GM23338 (cell line): ENCODE results near the gene SEMA5A. TPM values are rescaled to one million over a fixed set of nuclear protein-coding genes. Genes with fewer than 3 reads are reported as not detected.

Source experiments
- ATAC-seq: fragments of 200-7000 bp; cut with Tn5 transposase; 3 replicates; pipeline ENCODE4 v1.9.1; 2020
- DNase-seq: peaks from one replicate; pipeline ENCODE4 v3.0.0-alpha.2; 2015; ENCODE audit warnings: low spot score
- H2AFZ ChIP-seq: fragments of 200-600 bp; sonication (generic); 2 replicates; pipeline ENCODE4 v1.8.0; 2016; ENCODE audit warnings: antibody characterized with exemption, mild to moderate bottlenecking, moderate library complexity
- H3F3A ChIP-seq: fragments of 200-600 bp; sonication (generic); replicated peaks from 2 replicates; pipeline ENCODE4 v1.8.0; 2017; ENCODE audit warnings: antibody characterized with exemption, mixed run types, low read depth
- H3K27ac ChIP-seq: fragments of 200-600 bp; sonication (generic); 2 replicates; pipeline ENCODE4 v1.6.1; 2016; ENCODE audit warnings: low read depth
- H3K27me3 ChIP-seq: fragments of 200-600 bp; sonication (generic); 2 replicates; pipeline ENCODE4 v1.8.0; 2016; ENCODE audit warnings: mild to moderate bottlenecking, mixed run types, moderate library complexity; ENCODE audit not compliant: insufficient read depth
- H3K36me3 ChIP-seq: fragments of 200-600 bp; sonication (generic); 2 replicates; pipeline ENCODE4 v1.8.0; 2016; ENCODE audit warnings: mild to moderate bottlenecking; ENCODE audit not compliant: insufficient read depth
- H3K4me1 ChIP-seq: fragments of 200-600 bp; sonication (generic); 2 replicates; pipeline ENCODE4 v1.8.0; 2016; ENCODE audit warnings: mild to moderate bottlenecking, moderate library complexity; ENCODE audit not compliant: insufficient read depth
- H3K4me2 ChIP-seq: fragments of 200-600 bp; sonication (generic); 2 replicates; pipeline ENCODE4 v1.7.1; 2017; ENCODE audit warnings: mixed run types
- H3K4me3 ChIP-seq: fragments of 200-600 bp; sonication (generic); 2 replicates; pipeline ENCODE4 v1.6.1; 2016; ENCODE audit warnings: mixed run types
- H3K79me2 ChIP-seq: fragments of 200-600 bp; sonication (generic); replicated peaks from 2 replicates; pipeline ENCODE4 v1.8.0; 2017; ENCODE audit warnings: mild to moderate bottlenecking; ENCODE audit not compliant: insufficient read depth
- H3K9me2 ChIP-seq: fragments of 200-600 bp; sonication (generic); 2 replicates; pipeline ENCODE4 v1.8.0; 2017; ENCODE audit not compliant: insufficient read depth
- H4K20me1 ChIP-seq: fragments of 200-600 bp; sonication (generic); replicated peaks from 2 replicates; pipeline ENCODE4 v1.8.0; 2017; ENCODE audit warnings: mild to moderate bottlenecking; ENCODE audit not compliant: insufficient read depth
- H3K27ac Mint-ChIP-seq: 2 replicates; pipeline ENCODE4 v1.8.0; 2020; ENCODE audit warnings: inconsistent platforms, mild to moderate bottlenecking, moderate library complexity, mixed read lengths
- H3K27me3 Mint-ChIP-seq: 3 replicates; pipeline ENCODE4 v1.8.0; 2022; ENCODE audit warnings: low read depth, mild to moderate bottlenecking, moderate library complexity, mixed read lengths, inconsistent platforms; ENCODE audit not compliant: insufficient read depth, poor library complexity
- H3K36me3 Mint-ChIP-seq: 3 replicates; pipeline ENCODE4 v1.8.0; 2021; ENCODE audit warnings: low read depth, mild to moderate bottlenecking, inconsistent platforms, moderate library complexity, mixed read lengths
- H3K4me1 Mint-ChIP-seq: 3 replicates; pipeline ENCODE4 v1.8.0; 2020; ENCODE audit warnings: mild to moderate bottlenecking, inconsistent platforms, mixed read lengths
- H3K4me3 Mint-ChIP-seq: 3 replicates; pipeline ENCODE4 v1.8.0; 2021; ENCODE audit warnings: moderate library complexity, mild to moderate bottlenecking, inconsistent platforms, mixed read lengths
- H3K9me3 Mint-ChIP-seq: 3 replicates; pipeline ENCODE4 v1.8.0; 2020; ENCODE audit warnings: moderate library complexity, mild to moderate bottlenecking, inconsistent platforms, mixed read lengths
- CREB1 ChIP-seq: fragments of 250-450 bp; sonication (Bioruptor Pico); IDR thresholded peaks from 2 replicates; pipeline ENCODE4 v1.5.0; 2020; ENCODE audit warnings: low read depth, mild to moderate bottlenecking, moderate library complexity
- CTCF ChIP-seq, 2 experiments: fragments of 200-600 bp in 1 of 2; sonication (generic) in 1 of 2; conservative IDR thresholded peaks; 2 replicates each; pipeline versions ENCODE4 v1.5.1 to v1.6.1; 2016 to 2017; ENCODE audit warnings: antibody characterized with exemption in 2 of 2, low read depth in 2 of 2, mild to moderate bottlenecking in 2 of 2, moderate library complexity in 1 of 2
- EZH2 ChIP-seq: fragments of 200-600 bp; sonication (generic); IDR thresholded peaks from one replicate; pipeline ENCODE4 v1.8.0; 2017; ENCODE audit warnings: antibody characterized with exemption, mild to moderate bottlenecking, low read depth; ENCODE audit not compliant: unreplicated experiment
- EZH2phosphoT487 ChIP-seq: fragments of 200-600 bp; sonication (generic); IDR thresholded peaks from one replicate; pipeline ENCODE4 v1.8.1; 2018; ENCODE audit warnings: antibody characterized with exemption; ENCODE audit not compliant: unreplicated experiment
- JUNB ChIP-seq: IDR thresholded peaks from one replicate; pipeline ENCODE4 v1.6.1; 2016; ENCODE audit warnings: antibody characterized with exemption; ENCODE audit not compliant: unreplicated experiment
- NANOG ChIP-seq: IDR thresholded peaks from 2 replicates; pipeline ENCODE4 v1.6.1; 2016; ENCODE audit warnings: antibody characterized with exemption, borderline replicate concordance
- POLR2AphosphoS5 ChIP-seq: IDR thresholded peaks from 2 replicates; pipeline ENCODE4 v1.6.1; 2016; ENCODE audit warnings: antibody characterized with exemption, low read depth
- ZNF114 ChIP-seq: fragments of 250-450 bp; sonication (Bioruptor Pico); IDR thresholded peaks from 2 replicates; pipeline ENCODE4 v1.5.0; 2020; ENCODE audit warnings: mild to moderate bottlenecking, moderate library complexity
- ZNF331 ChIP-seq: fragments of 250-450 bp; sonication (Bioruptor Pico); IDR thresholded peaks from 2 replicates; pipeline ENCODE4 v1.5.0; 2020; ENCODE audit warnings: low read depth, mild to moderate bottlenecking, moderate library complexity
- ZNF462 ChIP-seq: fragments of 250-450 bp; sonication (Bioruptor Pico); IDR thresholded peaks from 2 replicates; pipeline ENCODE4 v1.5.0; 2020; ENCODE audit warnings: mild to moderate bottlenecking, moderate library complexity
- polyA plus RNA-seq: library from polyadenylated mRNA; unstranded; fragments of >200 nt; fragmentation: Nextera tagmentation; extraction: Ambion mirVana; gene quantifications from 2 replicates; pipeline ENCODE4 v1.2.1, GENCODE V29; 2016
- total RNA-seq: library from RNA; depleted of rRNA; stranded (reverse); fragments of >200 nt; shearing (Covaris generic); gene quantifications from 2 replicates; pipeline ENCODE4 v1.2.3, GENCODE V29; 2014

SEMA5A gene
- total and polyA plus RNA-seq, 2 experiments from 2014 or later = 2.1 to 8.1 TPM

- ATAC-seq (no peak), DNase-seq (no peak)
- Histone ChIP-seq H3K4me3 (no peak overlapping the region), H3K4me1 (no peaks in the 10 kb centered on the region), H3K27me3 (no peaks in the 10 kb centered on the region), H3K4me2 (no peak overlapping the region), H3K79me2 (no peaks in the 10 kb centered on the region), H3K9me2 (0 out of 2 replicates have a peak, but pooled peaks cover 12% of the 10 kb centered on the region), H3K36me3 (no peaks in the 10 kb centered on the region), H4K20me1 (no peaks in the 10 kb centered on the region), H3K27ac (no peak overlapping the region), H2AFZ (no peak overlapping the region), H3F3A (no peaks in the 10 kb centered on the region)
- Mint-ChIP-seq H3K9me3 (peaks cover 4% of the 10 kb centered on the region; the same call in 2 of the 3 replicates), H3K4me1 (no peaks in the 10 kb centered on the region), H3K27me3 (peaks cover 2% of the 10 kb centered on the region), H3K27ac (no peak overlapping the region), H3K36me3 (peaks cover 4% of the 10 kb centered on the region; the same call in 2 of the 3 replicates), H3K4me3 (no peak overlapping the region)
- TF ChIP-seq EZH2 = no peak
- TF ChIP-seq NANOG = no peak
Measured at GRCh38 chr5:9337928-9338595, 207.8 kb downstream of the SEMA5A start.

GRCh38 chr5:9335754-9336495 lies 209.9 kb downstream of the SEMA5A start:
- DNase-seq (no peak), ATAC-seq (no peak)
- no peaks in the 10 kb centered on the region for H3K4me1 ChIP-seq
- no peak overlapping the region for H3K4me3 ChIP-seq
- H3K27me3 Mint-ChIP-seq = no peaks in the 10 kb centered on the region
- no peak overlapping the region for H3K4me3 Mint-ChIP-seq
- H3K27me3 ChIP-seq = no peaks in the 10 kb centered on the region
- H3K36me3 ChIP-seq = no peaks in the 10 kb centered on the region
- H3K9me2 ChIP-seq = 0 out of 2 replicates have a peak, but pooled peaks cover 12% of the 10 kb centered on the region
- peaks cover 4% of the 10 kb centered on the region; the same call in 2 of the 3 replicates for H3K9me3 Mint-ChIP-seq
- no peaks in the 10 kb centered on the region for H3K79me2 ChIP-seq
- H3K4me1 Mint-ChIP-seq = peaks cover 3% of the 10 kb centered on the region; the same call in 2 of the 3 replicates
- no peak overlapping the region for H3K27ac Mint-ChIP-seq
- H2AFZ ChIP-seq = no peak overlapping the region
- H4K20me1 ChIP-seq = no peaks in the 10 kb centered on the region
- H3K36me3 Mint-ChIP-seq = peaks cover 4% of the 10 kb centered on the region; the same call in 2 of the 3 replicates
- H3K4me2 ChIP-seq = no peak overlapping the region
- H3K27ac ChIP-seq = no peak overlapping the region
- H3F3A ChIP-seq = no peaks in the 10 kb centered on the region
- no peak for TF ChIP-seq ZNF462 (CRISPR knock-in tag)
- TF ChIP-seq EZH2phosphoT487 = no peak
- TF ChIP-seq EZH2 = no peak
- TF ChIP-seq CREB1 (CRISPR knock-in tag) = no peak
- no peak for TF ChIP-seq ZNF331 (CRISPR knock-in tag)
- no peak for TF ChIP-seq POLR2AphosphoS5
- no peak for TF ChIP-seq JUNB
- no peak for TF ChIP-seq CTCF (conservative IDR thresholded peaks at IDR 0.05; ENCODE audit: low read depth in 2 of 2)
- TF ChIP-seq ZNF114 = no peak
